CD14-positive monocyte (primary cell): ENCODE data around the gene UGT1A5. TPM values are rescaled to one million over a fixed set of nuclear protein-coding genes. Genes with fewer than 3 reads are reported as not detected.
A peak's percentile ranks its signal among the peaks of the same experiment; 100 is the strongest.

Experiments used
- DNase-seq, 3 donors: peaks; one replicate each; pipeline ENCODE4 v3.0.0-alpha.2; 2011 to 2022
- H2AFZ ChIP-seq: 2 replicates; pipeline ENCODE4 v1.6.0; 2012; ENCODE audit warnings: mild to moderate bottlenecking, low read depth, low read length, inconsistent platforms; ENCODE audit not compliant: insufficient read depth, poor library complexity, severe bottlenecking
- H3K27ac ChIP-seq, 2 donors: 1 replicate in 1 of 2; 2 replicates in 1 of 2; pipeline ENCODE4 v1.5.1; 2012 to 2013; ENCODE audit warnings: low read length in 2 of 2, control low read depth in 1 of 2, inconsistent platforms in 1 of 2, low read depth in 1 of 2, mild to moderate bottlenecking in 1 of 2
- H3K27me3 ChIP-seq, 2 donors: one replicate each; pipeline versions ENCODE4 v1.6.0 to v1.6.1; 2011 to 2013; ENCODE audit warnings: low read length in 2 of 2; ENCODE audit not compliant: control insufficient read depth in 2 of 2, insufficient read depth in 2 of 2
- H3K36me3 ChIP-seq, 2 donors: replicated peaks in 1 of 2; 1 replicate in 1 of 2; 2 replicates in 1 of 2; pipeline versions ENCODE4 v1.5.1 to v1.6.1; 2012 to 2013; ENCODE audit warnings: low read length in 2 of 2, control low read depth in 1 of 2, inconsistent platforms in 1 of 2, mild to moderate bottlenecking in 1 of 2; ENCODE audit not compliant: insufficient read depth in 2 of 2, control insufficient read depth in 1 of 2
- H3K4me1 ChIP-seq, 2 donors: 1 replicate in 1 of 2; 2 replicates in 1 of 2; pipeline versions ENCODE4 v1.5.1 to v1.6.1; 2012 to 2013; ENCODE audit warnings: low read length in 2 of 2, control low read depth in 1 of 2, inconsistent platforms in 1 of 2, mild to moderate bottlenecking in 1 of 2, moderate library complexity in 1 of 2; ENCODE audit not compliant: insufficient read depth in 2 of 2, control insufficient read depth in 1 of 2
- H3K4me2 ChIP-seq: replicated peaks from 2 replicates; pipeline ENCODE3; 2012; ENCODE audit warnings: low read length, moderate library complexity, mild to moderate bottlenecking; ENCODE audit not compliant: poor library complexity, severe bottlenecking; ENCODE audit errors: extremely low read depth
- H3K4me3 ChIP-seq, 3 experiments: fragments of 200-600 bp in 1 of 3; sonication (generic) in 1 of 3; replicated peaks in 1 of 3; 1 replicate in 2 of 3; 2 replicates in 1 of 3; pipeline ENCODE4 v1.5.1; 2011 to 2013; ENCODE audit warnings: low read length in 3 of 3, mild to moderate bottlenecking in 3 of 3, control low read depth in 2 of 3, low read depth in 2 of 3, inconsistent platforms in 1 of 3, moderate library complexity in 1 of 3
- H3K79me2 ChIP-seq: 2 replicates; pipeline ENCODE4 v1.6.0; 2012; ENCODE audit warnings: mild to moderate bottlenecking, control low read depth, inconsistent platforms, low read length, moderate library complexity; ENCODE audit not compliant: insufficient read depth
- H3K9ac ChIP-seq: 2 replicates; pipeline ENCODE4 v1.6.0; 2017; ENCODE audit warnings: low read length, mild to moderate bottlenecking; ENCODE audit not compliant: insufficient read depth, poor library complexity, severe bottlenecking
- H3K9me3 ChIP-seq, 2 donors: replicated peaks in 1 of 2; 1 replicate in 1 of 2; 2 replicates in 1 of 2; pipeline versions ENCODE4 v1.5.1 to v1.6.1; 2012 to 2013; ENCODE audit warnings: low read length in 2 of 2, control low read depth in 1 of 2; ENCODE audit not compliant: control insufficient read depth in 1 of 2, insufficient read depth in 1 of 2
- H4K20me1 ChIP-seq: 2 replicates; pipeline ENCODE4 v1.6.0; 2012; ENCODE audit warnings: mild to moderate bottlenecking, low read length, control low read depth, moderate library complexity; ENCODE audit not compliant: insufficient read depth
- H3K27ac Mint-ChIP-seq, 7 donors: one replicate each; pipeline ENCODE4 v1.8.0; 2020; ENCODE audit warnings: mild to moderate bottlenecking in 7 of 7, mixed read lengths in 7 of 7, moderate library complexity in 6 of 7, inconsistent platforms in 2 of 7
- H3K27me3 Mint-ChIP-seq, 3 donors: one replicate each; pipeline ENCODE4 v1.8.0; 2021 to 2022; ENCODE audit warnings: low read depth in 3 of 3, mild to moderate bottlenecking in 3 of 3, mixed read lengths in 3 of 3, moderate library complexity in 3 of 3, inconsistent platforms in 1 of 3
- H3K36me3 Mint-ChIP-seq, 2 donors: one replicate each; pipeline ENCODE4 v1.8.0; 2020; ENCODE audit warnings: mixed read lengths in 2 of 2, inconsistent platforms in 1 of 2, mild to moderate bottlenecking in 1 of 2
- H3K4me1 Mint-ChIP-seq: one replicate; pipeline ENCODE4 v1.8.0; 2020; ENCODE audit warnings: mild to moderate bottlenecking, mixed read lengths
- H3K4me3 Mint-ChIP-seq, 2 donors: one replicate each; pipeline ENCODE4 v1.8.0; 2020; ENCODE audit warnings: mild to moderate bottlenecking in 2 of 2, mixed read lengths in 2 of 2, moderate library complexity in 1 of 2
- H3K9me3 Mint-ChIP-seq, 7 donors: one replicate each; pipeline ENCODE4 v1.8.0; 2020 to 2022; ENCODE audit warnings: mixed read lengths in 7 of 7, mild to moderate bottlenecking in 6 of 7, moderate library complexity in 6 of 7, inconsistent platforms in 2 of 7
- WGBS: methylation state at CpG from one replicate; pipeline ENCODE4 v1.1.5; 2013; ENCODE audit warnings: missing lambda C conversion rate; ENCODE audit not compliant: insufficient coverage; 5-methylcytosine and 5-hydroxymethylcytosine counted together
- intact Hi-C, 2 donors: fragments of 100-400 bp; cut with micrococcal nuclease; formaldehyde crosslinking; loops; one replicate each; pipeline versions ENCODE4 v1.15.0 to v1.15.1; 2023
- polyA plus RNA-seq, 3 donors: library from polyadenylated mRNA; depleted of rRNA in 1 of 3; unstranded in 2 of 3; stranded (reverse) in 1 of 3; fragments of 300-500 nt in 2 of 3; fragments of >200 nt in 1 of 3; fragmentation: Illumina TruSeq in 2 of 3; gene quantifications; 1 replicate in 2 of 3; 2 replicates in 1 of 3; pipeline ENCODE4 v1.2.3, GENCODE V29; 2012 to 2021
- TF ChIP-seq, protein P1 (sequence below): fragments of 200-600 bp; IDR thresholded peaks from one replicate; pipeline ENCODE4 v1.8.0; 2022; ENCODE audit warnings: antibody characterized with exemption, mild to moderate bottlenecking

UGT1A5 gene
- polyA plus RNA-seq, 3 donors, result not detected

DNA sequence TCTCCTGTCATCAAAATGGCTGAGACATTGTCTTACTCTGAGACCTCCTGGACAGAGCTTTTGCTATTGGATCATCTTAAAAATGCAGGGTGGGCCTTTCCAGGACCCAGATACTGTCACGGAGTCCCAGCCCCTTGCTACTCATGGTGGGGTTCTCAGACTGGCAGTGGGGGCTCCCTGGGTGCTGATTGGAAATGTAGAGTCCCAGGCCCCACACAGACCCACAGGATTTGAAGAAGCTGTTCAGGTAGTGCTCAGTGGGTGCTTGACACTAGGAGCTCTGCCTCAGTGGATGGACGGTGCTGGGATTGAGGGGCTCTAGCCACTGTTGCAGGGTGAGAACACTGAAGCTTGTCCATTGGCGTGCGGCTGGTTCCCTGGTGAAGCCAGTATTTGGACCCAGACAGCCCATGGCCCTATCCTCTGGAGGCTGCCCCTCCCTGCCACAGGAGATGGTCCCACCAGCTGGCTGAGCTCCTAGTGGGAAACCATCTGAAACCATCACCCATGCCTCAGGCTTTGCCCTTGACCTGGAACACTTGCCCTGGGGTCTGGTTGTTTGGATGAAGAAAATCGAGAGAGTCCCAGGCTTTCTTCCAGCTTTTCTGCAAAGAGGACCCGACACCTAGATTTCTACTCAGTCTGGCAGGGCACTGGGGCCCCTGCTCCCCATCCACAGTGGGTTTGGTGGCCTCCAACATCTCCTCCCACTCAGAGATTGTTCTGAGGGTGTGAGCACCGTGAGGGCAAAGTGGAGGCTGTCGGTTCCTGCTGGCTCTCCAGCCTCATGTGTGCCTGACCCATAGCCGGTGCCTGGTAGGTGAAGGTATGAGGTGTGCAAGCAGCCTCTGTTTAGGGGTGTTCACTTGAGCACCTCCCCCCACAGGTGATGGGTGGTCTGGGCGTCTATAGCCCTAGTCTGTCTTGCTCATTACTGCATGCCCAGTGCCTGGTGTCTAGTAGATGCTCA is 95.5 kb downstream of the UGT1A5 start:
- H3K36me3 Mint-ChIP-seq, result no peaks in the 10 kb centered on the region
- H3K4me2 ChIP-seq, result no peak overlapping the region
- H3K4me1 ChIP-seq, result no peaks in the 10 kb centered on the region
- DNase-seq, result no peak
- no peaks in the 10 kb centered on the region for H3K4me1 Mint-ChIP-seq
- peaks cover 2 to 5% (median 3%) of the 10 kb centered on the region in 3 donors for H3K27me3 Mint-ChIP-seq
- 87% methylated on average over 5 of the region's 10 CpGs for WGBS
- peak overlapping the region in 1 of 2 donors; percentile 14 for H3K4me3 Mint-ChIP-seq
- H3K4me3 ChIP-seq, result no peak overlapping the region
- no peak overlapping the region for H2AFZ ChIP-seq
- no peaks in the 10 kb centered on the region for H3K9me3 ChIP-seq
- no peaks in the 10 kb centered on the region for H4K20me1 ChIP-seq
- H3K27ac ChIP-seq, result no peak overlapping the region
- H3K9ac ChIP-seq, result no peak overlapping the region
- H3K79me2 ChIP-seq, result no peaks in the 10 kb centered on the region
- intact Hi-C loops, result no loop called here
- no peaks in the 10 kb centered on the region for H3K36me3 ChIP-seq
- TF ChIP-seq, protein P1, sequence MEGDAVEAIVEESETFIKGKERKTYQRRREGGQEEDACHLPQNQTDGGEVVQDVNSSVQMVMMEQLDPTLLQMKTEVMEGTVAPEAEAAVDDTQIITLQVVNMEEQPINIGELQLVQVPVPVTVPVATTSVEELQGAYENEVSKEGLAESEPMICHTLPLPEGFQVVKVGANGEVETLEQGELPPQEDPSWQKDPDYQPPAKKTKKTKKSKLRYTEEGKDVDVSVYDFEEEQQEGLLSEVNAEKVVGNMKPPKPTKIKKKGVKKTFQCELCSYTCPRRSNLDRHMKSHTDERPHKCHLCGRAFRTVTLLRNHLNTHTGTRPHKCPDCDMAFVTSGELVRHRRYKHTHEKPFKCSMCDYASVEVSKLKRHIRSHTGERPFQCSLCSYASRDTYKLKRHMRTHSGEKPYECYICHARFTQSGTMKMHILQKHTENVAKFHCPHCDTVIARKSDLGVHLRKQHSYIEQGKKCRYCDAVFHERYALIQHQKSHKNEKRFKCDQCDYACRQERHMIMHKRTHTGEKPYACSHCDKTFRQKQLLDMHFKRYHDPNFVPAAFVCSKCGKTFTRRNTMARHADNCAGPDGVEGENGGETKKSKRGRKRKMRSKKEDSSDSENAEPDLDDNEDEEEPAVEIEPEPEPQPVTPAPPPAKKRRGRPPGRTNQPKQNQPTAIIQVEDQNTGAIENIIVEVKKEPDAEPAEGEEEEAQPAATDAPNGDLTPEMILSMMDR, result no peak
- no peaks in the 10 kb centered on the region for H3K27me3 ChIP-seq
- peaks cover 0 to 5% (median 2%) of the 10 kb centered on the region in 7 donors for H3K9me3 Mint-ChIP-seq
- no peak overlapping the region for H3K27ac Mint-ChIP-seq

DNA sequence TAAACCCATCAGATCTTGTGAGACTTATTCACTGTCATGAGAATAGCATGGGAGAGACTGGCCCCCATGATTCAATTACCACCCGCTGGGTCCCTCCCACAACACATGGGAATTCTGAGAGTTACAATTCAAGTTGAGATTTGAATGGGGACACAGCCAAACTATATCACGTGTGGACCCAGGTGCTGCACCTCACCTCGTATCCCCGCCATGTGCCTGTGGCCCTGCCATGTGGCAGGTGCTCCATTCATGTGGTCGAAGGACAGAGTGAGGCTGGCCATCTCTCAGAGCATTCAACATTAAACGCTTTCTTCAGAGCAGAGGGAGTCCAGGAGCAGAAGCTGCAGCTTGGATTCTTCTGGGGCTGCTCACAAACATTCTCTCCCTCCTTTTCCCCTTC is 97.7 kb downstream of the UGT1A5 start:
- Histone ChIP-seq H3K36me3 (no peaks in the 10 kb centered on the region), H3K27ac (no peak overlapping the region), H3K27me3 (no peaks in the 10 kb centered on the region), H3K4me2 (no peak overlapping the region), H3K4me3 (no peak overlapping the region), H3K79me2 (no peaks in the 10 kb centered on the region), H2AFZ (no peak overlapping the region), H3K9me3 (no peaks in the 10 kb centered on the region), H3K4me1 (no peaks in the 10 kb centered on the region), H4K20me1 (no peaks in the 10 kb centered on the region), H3K9ac (no peak overlapping the region)
- Mint-ChIP-seq H3K4me3 (no peak overlapping the region), H3K27me3 (peaks cover 2 to 5% (median 5%) of the 10 kb centered on the region in 3 donors), H3K27ac (no peak overlapping the region), H3K4me1 (no peaks in the 10 kb centered on the region), H3K9me3 (peaks cover 0 to 6% (median 2%) of the 10 kb centered on the region in 7 donors), H3K36me3 (no peaks in the 10 kb centered on the region)
- intact Hi-C loops, result no loop called here
- WGBS, result 87% methylated on average over 5 of the region's 6 CpGs
- TF ChIP-seq, protein P1, result no peak
- DNase-seq, result no peak
